Kidney tubule cell (primary cell): Measurements from ENCODE around the gene ZNF770.

ENCODE experiments used
- DNase-seq: peaks from one replicate; pipeline ENCODE4 v3.0.0-alpha.2; 2018; ENCODE audit warnings: low spot score

ZNF770 gene

GRCh38 chr15:34988027-34988902 lies at the start of gene ZNF770:
TSS of gene ZNF770 (minus strand) at chr15:34988287. CDS start at chr15:34983434, 4,853 bp downstream.
- DNase-seq, result peak; percentile 83

GRCh38 chr15:35028235-35028984 lies 40.3 kb upstream of the ZNF770 start:
- no peak for DNase-seq

- no peak for DNase-seq
These were observed 35.7 kb upstream of the ZNF770 start for GRCh38 chr15:35023804-35024203.

- DNase-seq, result no peak
These were observed 32.9 kb upstream of the ZNF770 start for GRCh38 chr15:35020974-35021373.

GRCh38 chr15:35019404-35020327 lies 31.6 kb upstream of the ZNF770 start:
- DNase-seq, result peak; percentile 42

GRCh38 chr15:35014241-35014640 lies 26.2 kb upstream of the ZNF770 start:
- no peak for DNase-seq

- peak; percentile 54 for DNase-seq
These were observed 25.3 kb upstream of the ZNF770 start for GRCh38 chr15:35013370-35013769.

- no peak for DNase-seq
These were observed 19.3 kb upstream of the ZNF770 start for GRCh38 chr15:35007397-35007796.

- no peak for DNase-seq
These were observed 17.8 kb upstream of the ZNF770 start for GRCh38 chr15:35005933-35006332.

- no peak for DNase-seq
These were observed 15.8 kb upstream of the ZNF770 start for GRCh38 chr15:35003928-35004327.

- DNase-seq, result peak; percentile 89
These were observed 12.4 kb upstream of the ZNF770 start for GRCh38 chr15:35000511-35000910.

- DNase-seq, result peak; percentile 3
These were observed 11.8 kb upstream of the ZNF770 start for GRCh38 chr15:34999906-35000305.

- DNase-seq, result no peak
These were observed 6.8 kb upstream of the ZNF770 start for GRCh38 chr15:34994925-34995324.

GRCh38 chr15:34993877-34994276 lies 5.8 kb upstream of the ZNF770 start:
- no peak for DNase-seq

- DNase-seq, result peak; percentile 29
These were observed 5.3 kb upstream of the ZNF770 start for GRCh38 chr15:34993412-34993811.

GRCh38 chr15:34987609-34988026 lies 469 bp downstream of the ZNF770 start:
- no peak for DNase-seq

- peak; percentile 68 for DNase-seq
These were observed 1.2 kb downstream of the ZNF770 start for GRCh38 chr15:34986771-34987480.

GRCh38 chr15:34986326-34986725 lies 1.8 kb downstream of the ZNF770 start:
- peak; percentile 42 for DNase-seq

- peak; percentile 77 for DNase-seq
These were observed 3.0 kb downstream of the ZNF770 start for GRCh38 chr15:34984889-34985630.

GRCh38 chr15:34976743-34977142 lies 11.3 kb downstream of the ZNF770 start:
- no peak for DNase-seq

GRCh38 chr15:34976073-34976472 lies 12.0 kb downstream of the ZNF770 start:
- DNase-seq, result no peak
